BE2C (cell line): ENCODE results near the gene LRRC32.

Source experiments
- DNase-seq: peaks from one replicate; pipeline ENCODE4 v3.0.0-alpha.2; 2020
- H3K27me3 ChIP-seq: fragments of 250-450 bp; sonication (Bioruptor Pico); 2 replicates; pipeline ENCODE4 v1.5.1; 2020; ENCODE audit warnings: mild to moderate bottlenecking
- H3K36me3 ChIP-seq: fragments of 250-450 bp; sonication (Bioruptor Pico); 2 replicates; pipeline ENCODE4 v1.5.1; 2020; ENCODE audit warnings: mild to moderate bottlenecking
- H3K4me1 ChIP-seq: fragments of 250-450 bp; sonication (Bioruptor Pico); 2 replicates; pipeline ENCODE4 v1.5.1; 2020
- H3K4me3 ChIP-seq: 2 replicates; pipeline ENCODE4 v1.5.1; 2011; ENCODE audit warnings: low read depth, low read length
- H3K9me3 ChIP-seq: fragments of 250-450 bp; sonication (Bioruptor Pico); 2 replicates; pipeline ENCODE4 v1.5.1; 2020
- CTCF ChIP-seq: IDR thresholded peaks from 2 replicates; pipeline ENCODE4 v1.5.1; 2012; ENCODE audit warnings: mild to moderate bottlenecking, low read depth, low read length

LRRC32 gene

GRCh38 chr11:76661834-76662434, 8.6 kb downstream of the LRRC32 start:
- TF ChIP-seq CTCF = no peak
- Histone ChIP-seq H3K27me3 (no peaks in the 10 kb centered on the region), H3K4me1 (peaks cover 3% of the 10 kb centered on the region; the same call in 1 of the 2 replicates), H3K4me3 (no peak overlapping the region), H3K9me3 (no peaks in the 10 kb centered on the region), H3K36me3 (no peaks in the 10 kb centered on the region)
- DNase-seq = no peak

- no peak overlapping the region for H3K4me3 ChIP-seq
- no peak for DNase-seq
- H3K9me3 ChIP-seq = no peaks in the 10 kb centered on the region
- no peak for TF ChIP-seq CTCF
- peaks cover 6% of the 10 kb centered on the region; the same call in 1 of the 2 replicates for H3K4me1 ChIP-seq
- H3K36me3 ChIP-seq = no peaks in the 10 kb centered on the region
- no peaks in the 10 kb centered on the region for H3K27me3 ChIP-seq
Measured at GRCh38 chr11:76661306-76661751, 9.2 kb downstream of the LRRC32 start.

- Histone ChIP-seq H3K9me3 (no peaks in the 10 kb centered on the region), H3K4me1 (peaks cover 7% of the 10 kb centered on the region; the same call in 1 of the 2 replicates), H3K27me3 (no peaks in the 10 kb centered on the region), H3K4me3 (no peak overlapping the region), H3K36me3 (no peaks in the 10 kb centered on the region)
- DNase-seq = no peak
- no peak for TF ChIP-seq CTCF
Measured at GRCh38 chr11:76660533-76661305, 9.8 kb downstream of the LRRC32 start.

- TF ChIP-seq CTCF = no peak
- peaks cover 7% of the 10 kb centered on the region; the same call in 1 of the 2 replicates for H3K4me1 ChIP-seq
- no peaks in the 10 kb centered on the region for H3K9me3 ChIP-seq
- no peaks in the 10 kb centered on the region for H3K36me3 ChIP-seq
- DNase-seq = no peak
- no peak overlapping the region for H3K4me3 ChIP-seq
- no peaks in the 10 kb centered on the region for H3K27me3 ChIP-seq
Measured at GRCh38 chr11:76659672-76660532, 10.6 kb downstream of the LRRC32 start.

GRCh38 chr11:76658651-76659650, 11.6 kb downstream of the LRRC32 start:
- H3K9me3 ChIP-seq = no peaks in the 10 kb centered on the region
- DNase-seq = no peak
- H3K27me3 ChIP-seq = no peaks in the 10 kb centered on the region
- H3K4me1 ChIP-seq = peaks cover 4% of the 10 kb centered on the region; the same call in 1 of the 2 replicates
- TF ChIP-seq CTCF = no peak
- H3K4me3 ChIP-seq = no peak overlapping the region
- no peaks in the 10 kb centered on the region for H3K36me3 ChIP-seq
